Renal cortex interstitium (tissue), 11 donors: ENCODE measurements around the gene HEMGN. TPM values are rescaled to one million over a fixed set of nuclear protein-coding genes. Genes with fewer than 3 reads are reported as not detected.

Source experiments
- DNase-seq, 11 donors: peaks; one replicate each; pipeline ENCODE4 v3.0.0-alpha.2; 2013; ENCODE audit warnings: low read depth in 9 of 11, low spot score in 4 of 11; ENCODE audit errors: extremely low read depth in 1 of 11
- polyA plus RNA-seq, 3 donors: library from polyadenylated mRNA; unstranded; fragments of 120-200 nt; gene quantifications; one replicate each; pipeline ENCODE4 v1.2.1, GENCODE V29; 2013; ENCODE audit not compliant: insufficient read length in 3 of 3

HEMGN gene
- polyA plus RNA-seq, 3 donors, result 2.3 to 6.3 (median 2.8) TPM

- DNase-seq, result no peak
Measured at GRCh38 chr9:97940233-97940632, 2.3 kb upstream of the HEMGN start.

- DNase-seq, result no peak
Measured at GRCh38 chr9:97936998-97937397, 974 bp downstream of the HEMGN start.

- DNase-seq, result no peak
Measured at GRCh38 chr9:97935276-97935675, 2.7 kb downstream of the HEMGN start.

- DNase-seq, result no peak
Measured at GRCh38 chr9:97934321-97935115, 3.5 kb downstream of the HEMGN start.

DNA sequence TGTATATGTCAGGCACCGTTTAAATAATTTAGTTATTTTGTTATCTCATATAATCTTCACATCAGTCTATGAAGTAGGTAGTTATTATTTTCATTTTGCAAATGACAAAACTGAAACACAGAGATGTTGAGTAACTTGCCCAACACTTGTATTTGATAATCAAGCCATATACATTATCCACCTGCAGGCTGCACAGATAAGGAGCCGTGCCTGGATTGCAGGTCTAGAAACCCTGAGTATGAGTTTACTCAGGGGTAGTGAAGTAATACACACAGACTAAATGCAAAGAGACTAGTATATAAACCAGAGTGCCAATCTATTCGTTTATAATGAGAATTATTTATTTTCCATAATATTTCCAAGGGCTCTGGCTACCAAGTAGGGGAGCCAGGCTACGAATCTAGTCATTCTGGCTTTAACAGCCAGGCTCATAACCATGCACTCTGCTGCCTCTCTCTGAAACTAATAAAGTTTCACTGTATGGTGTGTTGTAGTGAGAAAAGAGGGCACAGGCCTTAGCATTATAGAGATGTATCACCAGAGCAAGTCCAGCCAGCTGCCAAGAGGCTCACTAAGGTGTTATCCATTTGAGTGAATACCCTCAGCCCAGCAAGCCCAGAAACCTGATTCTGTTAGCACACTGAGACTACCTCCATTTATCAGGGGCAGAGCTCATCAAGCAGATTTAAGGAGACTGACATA lies 4.5 kb downstream of the HEMGN start:
- no peak for DNase-seq

GRCh38 chr9:97930972-97931371 lies 7.0 kb downstream of the HEMGN start:
- DNase-seq, result no peak

- DNase-seq, result no peak
Measured at GRCh38 chr9:97928986-97929604, 8.9 kb downstream of the HEMGN start.

- DNase-seq, result no peak
Measured at GRCh38 chr9:97925497-97926334, 12.3 kb downstream of the HEMGN start.

DNA sequence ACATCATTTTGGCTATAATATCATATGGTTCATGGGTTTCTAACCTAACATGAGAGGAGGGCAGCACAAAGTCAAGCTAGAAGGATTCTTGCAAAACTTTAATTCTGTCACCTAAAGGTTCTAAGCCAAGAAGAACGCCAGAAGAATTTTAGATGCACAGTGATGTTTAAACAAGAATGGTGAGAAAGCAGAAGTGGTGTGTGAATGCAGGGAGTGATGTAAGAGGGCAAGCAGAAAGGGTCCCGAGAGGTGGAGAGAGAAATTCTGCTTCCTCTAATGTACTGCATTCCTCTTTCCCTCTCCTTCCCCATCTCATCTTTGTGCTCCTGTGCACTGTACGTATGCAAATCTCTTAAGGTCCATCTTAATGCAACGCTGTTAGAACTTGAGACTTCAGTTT lies 13.6 kb downstream of the HEMGN start:
- DNase-seq, result no peak

GRCh38 chr9:97923529-97924108 lies 14.4 kb downstream of the HEMGN start:
- peak in 10 of 11 donors; percentile 49 to 79 (median 74) for DNase-seq

DNA sequence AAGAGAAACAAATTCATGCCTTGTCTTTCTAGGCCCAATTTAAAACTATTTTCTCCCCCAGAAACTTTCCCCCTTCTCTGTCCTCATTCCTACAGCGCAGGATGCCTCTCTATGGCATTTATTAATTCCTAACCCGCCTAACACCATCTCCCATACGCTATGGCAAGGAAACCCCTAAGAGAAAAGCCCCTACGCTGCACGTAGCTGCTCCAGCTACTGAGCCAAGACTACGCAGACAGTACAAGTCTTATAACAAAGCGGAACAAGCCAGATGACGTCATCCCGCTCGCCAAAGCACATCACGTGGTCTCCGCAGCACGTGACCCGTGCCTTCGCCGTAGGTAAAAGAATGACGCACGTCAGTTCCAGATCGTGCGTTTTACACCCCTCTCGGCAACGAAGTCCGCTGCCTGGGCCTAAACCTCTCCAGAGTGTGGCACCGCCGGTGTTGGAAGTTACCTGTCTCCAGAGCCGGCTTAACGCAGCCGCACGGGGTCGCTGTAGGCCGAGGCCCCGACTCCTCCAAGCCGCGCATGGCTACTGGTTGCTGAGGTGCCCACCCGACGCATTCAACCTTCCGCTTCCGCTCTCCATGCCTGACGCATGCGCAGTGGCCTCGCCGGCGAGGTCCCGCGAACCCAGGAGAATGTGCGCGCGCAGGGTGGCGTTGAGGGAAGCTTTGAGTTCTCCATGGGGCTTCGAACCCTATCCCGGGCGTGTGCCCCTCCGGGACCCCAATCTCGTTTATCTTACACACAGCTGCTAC lies 15.8 kb downstream of the HEMGN start, which contains the start of gene TRMO:
Gene TRMO, minus strand, starts transcription at position 542 of the 766 bp plus-strand sequence. Its CDS starts 7 bp downstream, at position 535.
- peak; percentile 96 to 100 (median 98) for DNase-seq

DNA sequence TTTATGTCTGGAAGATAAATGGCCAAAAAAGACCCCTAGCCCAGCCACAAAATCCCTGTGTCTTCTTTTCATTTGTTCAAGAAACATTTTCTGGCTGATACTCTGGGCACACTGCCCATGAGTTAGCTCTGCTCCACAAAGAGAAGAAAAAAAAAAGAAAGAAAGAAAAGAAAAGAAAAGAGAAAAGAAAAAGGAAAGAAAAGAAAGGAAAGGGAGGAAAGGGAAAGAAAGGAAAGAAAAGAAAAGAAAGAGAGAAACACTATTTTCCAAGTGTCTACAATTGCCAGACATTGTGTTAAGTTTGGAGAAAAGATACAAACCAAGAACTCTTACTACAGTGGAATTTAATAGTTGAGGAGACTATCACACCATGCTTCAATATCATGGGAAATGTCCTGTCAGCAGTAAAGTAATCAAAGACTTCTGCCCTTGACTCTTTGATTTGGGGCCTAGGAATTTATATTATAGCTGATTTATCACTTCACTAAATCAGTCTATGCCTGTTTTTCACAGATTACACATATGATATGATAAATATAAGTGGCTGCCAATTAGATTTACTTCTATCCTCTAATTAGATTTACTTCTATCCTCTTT lies 18.7 kb downstream of the HEMGN start:
- no peak for DNase-seq

- no peak for DNase-seq
Measured at GRCh38 chr9:97918611-97919010, 19.4 kb downstream of the HEMGN start.

GRCh38 chr9:97911970-97912369 lies 26.0 kb downstream of the HEMGN start:
- no peak for DNase-seq

- DNase-seq, result no peak
Measured at GRCh38 chr9:97911528-97911927, 26.4 kb downstream of the HEMGN start.

- DNase-seq, result no peak
Measured at GRCh38 chr9:97910357-97910756, 27.6 kb downstream of the HEMGN start.

GRCh38 chr9:97908705-97909104 lies 29.3 kb downstream of the HEMGN start:
- DNase-seq, result no peak

DNA sequence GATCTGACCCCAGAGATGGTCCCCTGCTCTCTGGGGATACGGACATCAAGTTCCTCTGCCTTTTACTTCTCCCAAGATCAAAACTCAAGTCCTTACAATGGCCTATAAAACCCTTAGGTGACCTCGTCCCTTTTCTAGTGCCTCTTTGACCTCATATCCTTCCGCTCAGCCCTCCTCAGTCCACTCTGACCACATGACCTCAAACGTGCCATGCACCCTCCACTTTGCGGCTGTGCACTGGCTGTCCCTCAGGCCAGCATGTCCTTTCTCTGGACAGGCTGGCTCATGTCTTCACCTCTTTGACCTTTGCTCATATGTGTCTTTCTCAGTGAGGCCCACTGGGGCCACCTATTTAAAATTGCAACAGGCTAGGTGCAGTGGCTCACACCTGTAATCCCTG lies 30.3 kb downstream of the HEMGN start:
- DNase-seq, result no peak
